Cerebellar nuclear complex (tissue), 1 donor: Measurements from ENCODE around the gene ICA1L.
"Not testable (repeated sequence)": the region's sequence is repeated elsewhere in the genome, so short reads cannot be mapped to it uniquely, and the experiment has no call there.

Experiments
- DNase-seq, 2 experiments: peaks; one replicate each; lab custom pipeline; 2025; lab: John Stamatoyannopoulos, UW

ICA1L gene

DNA sequence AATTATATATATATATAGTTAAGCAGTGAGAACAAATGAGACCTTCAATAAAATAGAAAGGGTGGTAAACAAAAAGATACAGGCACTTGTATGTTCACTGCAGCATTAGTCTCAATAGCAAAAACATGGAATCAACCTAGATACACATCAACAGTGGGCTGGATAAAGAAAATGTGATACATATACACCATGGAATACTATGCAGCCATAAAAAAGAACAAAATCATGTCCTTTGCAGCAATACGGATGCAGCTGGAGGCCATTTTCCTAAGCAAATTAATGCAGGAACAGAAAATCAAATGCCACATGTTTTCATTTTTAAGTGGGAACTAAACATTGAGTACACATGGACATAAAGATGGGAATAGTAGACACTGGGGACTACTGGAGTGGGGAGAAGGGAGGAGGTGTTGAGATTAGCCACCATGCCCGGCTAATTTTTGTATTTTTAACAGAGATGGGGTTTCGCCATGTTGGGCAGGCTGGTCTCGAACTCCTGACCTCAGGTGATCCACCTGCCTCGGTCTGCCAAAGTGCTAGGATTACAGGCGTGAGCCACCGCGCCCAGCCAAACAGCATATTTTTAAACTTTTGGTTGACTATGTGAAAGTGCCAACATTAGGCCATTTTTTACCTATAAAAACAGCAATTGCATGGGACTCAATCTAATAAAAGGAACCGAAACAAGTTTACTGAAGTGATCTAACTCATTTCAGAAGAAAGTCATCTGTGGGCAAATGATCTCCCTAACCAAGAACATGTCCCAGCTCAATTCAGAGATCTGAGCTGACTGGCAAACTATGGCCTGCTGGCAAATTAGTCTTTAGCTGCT is 23.7 kb downstream of the ICA1L start:
- no peak for DNase-seq

DNA sequence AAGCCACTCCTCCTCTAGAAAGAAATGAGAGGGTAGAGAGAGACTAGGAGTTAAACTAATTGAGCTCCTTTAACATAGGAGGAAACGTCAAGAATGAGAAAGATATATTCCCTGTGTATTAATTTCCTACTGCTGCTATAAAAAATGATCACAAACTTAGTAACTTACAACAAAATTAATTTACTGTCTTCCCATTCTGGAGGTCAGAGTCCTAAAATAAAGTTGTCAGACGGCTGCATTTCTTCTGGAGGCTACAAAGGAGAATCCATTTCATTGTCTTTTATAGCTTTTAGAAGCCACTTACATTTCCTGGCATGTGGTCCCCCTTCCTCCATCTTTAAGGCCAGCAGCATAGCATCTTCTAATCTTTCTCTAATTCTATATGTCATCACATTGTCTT is 26.9 kb downstream of the ICA1L start:
- DNase-seq, result no peak

DNA sequence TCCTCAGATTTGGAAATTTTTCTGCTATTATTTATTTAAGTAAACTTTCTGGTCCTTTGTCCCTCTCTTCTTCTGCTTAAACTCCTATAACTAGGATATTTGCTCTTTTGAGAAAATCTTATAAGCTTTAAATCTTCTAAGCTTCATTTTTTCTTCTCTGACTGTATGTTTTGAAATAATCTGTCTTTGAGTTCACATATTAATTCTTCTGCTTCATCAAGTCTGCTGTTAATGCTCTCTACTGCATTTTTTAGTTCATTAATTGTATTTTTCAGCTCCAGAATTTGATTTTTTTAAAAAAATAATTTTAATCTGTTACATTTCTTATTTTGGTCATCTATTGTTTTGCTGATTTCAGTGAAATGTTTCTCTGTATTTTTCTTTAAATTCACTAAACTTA is 28.9 kb downstream of the ICA1L start:
- DNase-seq, result no peak

DNA sequence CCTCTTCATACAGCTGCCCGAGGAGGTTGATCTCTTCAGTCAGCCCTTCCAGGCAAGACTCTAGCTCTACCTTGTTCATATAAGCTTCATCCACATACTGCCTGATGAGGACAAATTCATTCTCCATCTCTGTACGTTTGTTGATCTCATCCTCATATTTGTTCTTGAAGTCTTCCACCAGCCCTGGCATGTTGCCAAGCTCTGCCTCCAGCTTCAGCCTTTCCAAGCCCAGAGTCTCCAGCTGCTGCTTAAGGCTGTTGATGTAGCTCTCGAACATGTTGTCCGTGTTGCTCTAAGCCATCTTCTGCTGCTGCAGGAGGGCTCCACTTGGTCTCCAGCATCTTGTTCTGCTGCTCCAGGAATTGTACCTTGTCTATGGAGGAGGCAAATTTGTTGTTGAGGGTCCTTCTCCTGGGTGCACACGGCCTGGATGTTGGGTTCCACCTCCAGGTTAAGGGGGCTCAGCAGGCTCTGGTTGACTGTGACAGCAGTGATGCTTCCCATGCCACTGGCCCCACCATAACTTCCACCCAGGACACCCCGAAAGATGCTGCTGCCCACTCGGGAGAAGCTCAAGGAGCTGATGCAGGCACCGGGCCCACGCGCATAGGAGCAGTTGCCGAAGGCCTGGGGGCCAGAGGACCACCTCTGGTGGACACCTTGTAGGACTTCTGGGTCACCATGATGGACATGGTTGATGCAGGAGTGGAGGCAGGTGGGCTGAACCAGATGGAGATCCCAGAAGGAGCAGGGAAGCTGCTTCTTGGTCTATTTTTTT is 30.3 kb downstream of the ICA1L start:
- DNase-seq, result no peak

DNA sequence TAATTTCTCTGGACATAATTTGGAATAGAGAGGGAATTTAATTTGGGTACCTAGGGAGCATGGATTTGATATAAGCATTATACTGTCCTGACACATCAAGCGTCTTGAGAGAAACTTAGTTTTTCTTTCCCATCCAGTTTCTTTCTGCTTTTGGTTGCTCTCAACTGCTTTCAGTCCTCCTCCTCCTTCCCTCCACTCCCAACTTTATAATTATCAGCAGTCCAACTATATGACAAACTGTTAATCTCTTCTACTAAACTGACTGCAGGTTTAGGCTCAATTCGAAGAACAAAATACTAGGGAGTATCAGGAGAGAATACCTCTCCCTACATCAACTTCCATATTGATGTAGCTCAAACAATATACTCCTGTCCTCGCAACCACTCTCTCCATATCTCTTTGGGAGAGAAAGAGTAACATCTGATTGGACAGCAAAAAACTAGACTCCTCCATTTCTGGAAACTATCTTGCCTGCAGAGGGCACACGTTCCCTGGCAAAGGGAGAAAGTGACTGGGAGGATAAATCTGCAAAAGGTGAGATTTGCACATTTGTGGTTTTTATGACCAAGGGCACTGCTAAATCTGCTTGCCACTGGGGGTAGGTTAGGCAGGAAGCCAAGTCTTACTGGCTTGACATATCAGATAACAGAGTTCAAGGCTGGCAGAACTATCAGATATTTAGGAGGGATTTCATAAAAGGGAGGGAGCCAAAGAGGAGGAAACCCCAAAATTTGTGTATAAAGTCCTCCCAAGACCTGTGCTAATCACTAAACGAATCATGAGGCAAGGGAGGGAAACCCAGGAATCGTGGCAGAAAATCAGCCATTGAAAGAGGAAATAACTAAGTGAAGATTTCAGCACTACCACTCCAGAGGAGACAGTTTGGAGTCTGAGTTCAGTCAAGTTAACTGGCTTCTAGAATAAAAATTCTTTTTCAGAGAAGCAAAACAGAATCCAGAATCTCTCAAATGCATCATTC is 40.0 kb downstream of the ICA1L start:
- no peak for DNase-seq

DNA sequence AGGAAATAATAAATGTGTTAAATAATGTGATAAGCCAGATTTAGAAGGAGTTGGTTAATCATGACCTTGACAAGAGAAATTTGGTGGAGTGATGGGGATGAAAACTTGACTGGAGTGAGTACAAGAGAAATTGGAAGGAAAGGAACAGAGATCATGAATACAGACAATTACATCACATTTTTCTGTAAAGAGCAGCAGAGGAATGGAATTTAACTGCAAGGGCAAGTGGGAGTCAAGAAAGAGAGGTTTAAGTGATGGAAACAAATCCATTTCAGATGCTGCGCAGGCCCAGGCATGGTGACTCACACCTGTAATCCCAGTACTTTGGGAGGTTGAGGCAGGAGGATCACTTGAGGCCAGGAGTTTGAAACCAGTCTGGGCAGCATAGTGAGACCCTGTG is 46.7 kb downstream of the ICA1L start:
- DNase-seq, result no peak

DNA sequence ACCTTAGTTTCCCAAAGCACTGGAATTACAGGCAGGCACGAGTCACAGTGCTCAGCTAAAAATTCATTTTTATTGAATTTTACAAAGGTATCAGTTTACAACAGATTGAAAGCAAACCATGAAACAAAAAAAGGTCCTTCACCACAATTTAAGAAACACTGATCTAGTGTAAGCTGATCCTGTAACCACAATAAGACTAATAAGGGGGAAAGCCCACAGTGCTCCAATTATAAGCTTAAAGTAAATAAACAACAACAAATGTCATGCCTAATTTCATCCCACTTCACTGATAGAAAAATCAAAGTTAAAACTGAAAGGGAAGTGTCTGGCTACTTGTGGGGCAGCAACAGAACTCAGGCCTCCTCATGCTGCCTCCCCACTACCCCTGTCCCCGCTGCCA is 49.2 kb downstream of the ICA1L start:
- no peak for DNase-seq

DNA sequence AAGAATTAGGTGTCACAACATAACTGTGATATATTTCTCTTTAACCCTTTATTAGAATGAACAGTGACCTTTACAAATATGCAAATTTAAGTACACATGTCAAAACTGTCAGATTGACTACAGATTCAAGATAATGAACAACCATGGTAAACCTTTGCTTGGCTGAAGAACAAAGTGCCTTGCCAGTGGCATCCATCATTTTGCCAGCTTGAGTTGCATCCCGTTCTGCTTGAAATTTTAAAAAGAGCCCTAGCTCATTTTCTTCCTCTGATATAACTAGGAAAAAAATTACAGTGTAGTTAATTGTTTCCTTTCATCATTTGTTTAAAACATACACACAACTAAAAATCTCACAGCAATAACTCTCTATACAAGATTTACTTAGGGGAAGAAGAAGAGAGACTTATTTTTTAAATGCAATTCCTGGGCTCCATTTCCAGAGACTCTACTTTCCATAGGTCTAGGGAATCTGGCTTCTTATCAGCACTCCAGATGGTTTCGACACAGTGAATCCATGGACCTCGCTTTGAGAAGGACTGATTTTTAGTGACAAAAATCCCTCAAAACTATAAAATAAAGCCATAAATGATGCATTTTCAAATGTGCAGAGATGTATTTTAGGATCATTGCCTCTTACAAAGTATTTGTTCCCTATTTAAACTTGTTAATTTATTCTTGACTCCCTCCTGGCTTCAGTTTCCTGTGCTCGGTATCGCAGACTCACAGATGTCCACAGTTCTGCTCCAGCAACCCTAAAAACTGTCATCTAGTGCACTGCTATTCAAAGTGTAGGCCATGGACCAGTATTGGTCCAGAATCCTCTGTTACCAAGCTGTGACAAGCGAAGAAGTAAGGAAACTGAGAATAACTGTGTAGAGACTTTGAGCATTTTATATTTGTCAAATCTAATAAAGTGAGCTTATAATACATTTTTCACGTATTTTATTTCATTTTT is 50.1 kb downstream of the ICA1L start:
- DNase-seq, result peak in 1 of 2 experiments; percentile 40

DNA sequence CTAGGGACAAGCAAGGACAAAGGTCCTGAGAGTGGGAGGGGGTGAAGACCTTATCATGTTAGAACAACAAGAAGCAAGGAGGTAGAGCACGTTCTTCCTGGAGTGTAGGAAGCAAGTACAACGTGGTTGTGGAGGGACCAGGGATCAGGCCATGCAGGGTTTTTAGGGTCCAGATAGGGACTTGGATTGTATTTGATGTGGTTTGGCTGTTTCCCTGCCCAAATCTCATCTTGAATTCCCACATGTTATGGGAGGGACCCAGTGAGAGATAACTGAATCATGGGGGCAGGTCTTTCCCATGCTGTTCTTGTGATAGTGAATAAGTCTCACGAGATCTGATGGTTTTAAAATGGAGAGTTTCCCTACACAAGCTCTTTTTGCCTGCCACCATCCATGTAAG is 53.2 kb downstream of the ICA1L start:
- no peak for DNase-seq

DNA sequence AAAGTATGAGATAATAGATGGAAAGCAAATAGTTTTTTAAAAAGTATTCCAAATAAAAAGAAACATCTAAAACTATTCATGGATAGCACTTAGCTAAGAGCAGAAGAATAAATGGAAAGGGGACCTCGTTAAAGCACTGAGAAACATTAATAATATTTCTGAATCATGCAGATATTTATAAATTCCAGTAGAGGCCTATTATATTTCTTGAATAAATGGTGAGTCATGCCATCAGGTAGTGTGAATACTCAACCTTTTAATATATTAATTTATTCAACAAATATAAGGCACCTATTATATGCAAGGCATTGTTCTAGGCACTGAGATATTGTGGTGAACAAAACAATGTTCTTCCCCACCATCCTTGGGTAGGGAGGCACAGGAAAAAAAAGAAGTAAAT is 53.8 kb downstream of the ICA1L start:
- DNase-seq, result no peak

DNA sequence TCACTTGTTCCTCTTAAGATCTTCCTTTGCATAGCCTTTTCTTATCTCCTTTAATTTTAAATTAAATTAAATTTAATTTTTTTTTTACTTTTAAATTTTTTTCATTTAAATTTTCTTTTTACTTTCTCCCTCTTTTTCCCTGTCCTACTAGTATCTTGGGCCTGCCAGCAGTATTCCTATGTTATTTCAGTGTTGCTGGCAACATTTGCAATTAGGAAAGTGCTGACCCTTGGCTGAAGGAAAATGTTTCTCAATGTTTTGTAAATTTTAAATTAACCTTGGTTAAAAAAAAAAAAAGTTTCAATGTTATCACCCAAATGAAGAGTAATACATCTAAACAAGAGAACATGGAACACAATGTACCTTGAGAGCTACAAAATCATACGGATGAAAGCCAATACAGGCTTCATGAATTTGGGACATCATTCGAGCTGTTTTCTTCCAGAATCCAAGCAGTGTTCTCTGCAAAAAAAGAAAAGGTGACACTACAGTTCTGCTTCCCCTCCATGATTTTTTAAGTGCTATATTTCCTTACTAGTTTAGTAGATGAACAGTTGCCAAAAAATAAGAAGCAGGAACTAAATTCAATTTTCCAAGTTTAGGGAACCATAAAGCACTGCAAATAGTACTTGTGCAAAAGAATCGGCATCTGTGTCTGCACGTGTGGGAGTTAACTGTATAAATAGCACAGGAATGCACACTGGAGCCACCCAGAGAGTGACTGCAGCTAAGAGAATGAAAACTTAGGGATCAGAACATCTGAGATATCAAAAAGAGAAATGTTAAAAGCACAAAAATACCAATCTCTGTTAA is 55.8 kb downstream of the ICA1L start:
- DNase-seq, result no peak

DNA sequence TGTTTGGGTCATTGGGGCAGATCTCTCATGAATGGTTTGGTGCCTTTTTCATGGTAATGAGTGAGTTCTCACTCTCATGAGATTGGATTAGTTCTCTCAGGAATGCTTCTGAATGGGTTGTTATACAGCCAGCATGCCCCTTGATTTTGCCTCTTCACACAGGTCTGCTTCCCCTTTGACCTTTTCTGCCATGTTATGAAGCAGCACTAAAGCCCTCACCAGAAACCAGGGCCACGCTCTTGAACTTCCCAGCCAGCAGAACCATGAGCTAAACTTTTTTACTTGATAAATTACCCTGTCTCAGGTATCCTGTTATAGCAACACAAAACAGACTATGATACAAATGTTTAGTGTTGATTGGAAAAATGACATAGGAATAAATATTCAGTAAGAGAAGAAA is 57.3 kb downstream of the ICA1L start:
- no peak for DNase-seq

DNA sequence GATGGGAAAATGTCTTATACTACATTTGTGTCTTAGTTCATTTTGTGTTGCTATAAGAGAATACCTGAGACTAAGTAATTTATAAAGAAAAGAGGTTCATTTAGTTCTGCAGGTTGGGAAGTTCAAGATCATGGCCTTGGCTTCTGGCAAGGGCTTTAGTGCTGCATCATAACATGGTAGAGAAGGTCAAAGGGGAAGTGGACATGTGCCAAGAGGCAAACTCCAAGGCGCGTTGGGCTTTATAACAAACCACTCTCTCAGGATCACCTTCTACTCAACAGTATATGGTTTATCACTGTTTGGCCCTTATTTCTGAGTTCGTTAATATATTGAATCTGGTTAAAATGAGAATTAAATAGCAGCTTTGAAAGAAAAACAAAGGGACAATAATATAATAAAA is 58.2 kb downstream of the ICA1L start:
- no peak for DNase-seq

DNA sequence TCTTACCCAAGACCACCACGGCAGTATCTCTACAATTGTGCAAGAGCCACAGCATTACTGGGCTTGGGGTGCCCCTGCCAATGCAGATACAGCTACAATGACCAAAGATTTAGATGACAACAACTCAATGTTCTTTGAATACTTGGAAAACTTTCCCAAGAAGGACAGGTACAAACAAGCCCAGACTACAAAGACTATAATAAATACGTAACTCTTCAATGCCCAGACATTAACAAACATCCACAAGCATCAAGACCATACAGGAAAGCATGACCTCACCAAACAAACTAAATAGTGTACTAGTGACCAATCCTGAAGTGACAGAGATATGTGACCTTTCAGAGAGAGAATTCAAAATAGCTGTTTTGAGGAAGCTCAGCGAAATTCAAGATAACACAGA is 62.8 kb downstream of the ICA1L start:
- DNase-seq, result no peak

DNA sequence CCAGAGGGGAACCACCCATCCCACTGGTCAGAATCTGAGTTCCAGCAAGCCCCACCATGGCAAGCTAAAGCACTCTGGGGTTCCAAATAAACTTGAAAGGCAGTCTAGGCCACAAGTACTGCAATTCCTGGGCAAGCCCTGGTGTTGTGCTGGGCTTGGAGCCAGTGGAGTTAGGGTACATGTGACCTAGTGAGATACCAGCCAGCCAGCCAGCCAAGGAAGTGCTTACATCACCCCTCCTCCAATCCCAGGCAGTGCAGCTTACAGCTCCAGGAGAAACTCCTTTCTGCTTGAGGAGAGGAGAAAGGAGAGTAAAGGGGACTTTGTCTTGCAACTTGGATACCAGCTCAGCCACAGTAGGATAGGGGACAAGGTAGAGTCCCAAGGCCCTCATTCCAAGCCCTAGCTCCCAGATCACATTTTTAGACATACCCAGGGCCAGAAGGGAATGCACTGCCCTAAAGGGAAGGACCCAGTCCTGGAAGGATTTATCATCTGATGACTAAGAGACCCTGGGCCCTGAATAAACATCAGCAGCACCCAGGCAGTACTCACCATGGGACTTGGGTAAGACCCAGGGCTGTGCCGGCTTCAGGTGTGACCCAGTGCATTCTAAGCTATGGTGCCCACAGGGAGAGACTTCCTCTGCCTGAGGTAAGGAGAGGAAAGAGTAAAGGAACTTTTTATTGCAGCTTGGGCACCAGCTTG is 64.0 kb downstream of the ICA1L start:
- DNase-seq, result not testable (repeated sequence)

DNA sequence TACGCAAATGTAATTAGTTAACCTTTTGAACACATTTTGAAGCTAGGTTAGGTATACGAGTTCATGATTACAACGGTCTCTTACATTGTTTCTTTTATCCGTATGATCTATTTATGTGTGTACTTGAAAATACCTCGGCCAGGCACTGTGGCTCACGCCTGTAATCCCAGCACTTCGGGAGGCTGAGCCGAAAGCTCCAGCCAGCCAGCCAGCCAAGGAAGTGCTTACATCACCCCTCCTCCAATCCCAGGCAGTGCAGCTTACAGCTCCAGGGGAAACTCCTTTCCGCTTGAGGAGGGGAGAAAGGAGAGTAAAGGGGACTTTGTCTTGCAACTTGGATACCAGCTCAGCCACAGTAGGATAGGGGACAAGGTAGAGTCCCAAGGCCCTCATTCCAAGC is 65.7 kb downstream of the ICA1L start:
- DNase-seq, result not testable (repeated sequence)

DNA sequence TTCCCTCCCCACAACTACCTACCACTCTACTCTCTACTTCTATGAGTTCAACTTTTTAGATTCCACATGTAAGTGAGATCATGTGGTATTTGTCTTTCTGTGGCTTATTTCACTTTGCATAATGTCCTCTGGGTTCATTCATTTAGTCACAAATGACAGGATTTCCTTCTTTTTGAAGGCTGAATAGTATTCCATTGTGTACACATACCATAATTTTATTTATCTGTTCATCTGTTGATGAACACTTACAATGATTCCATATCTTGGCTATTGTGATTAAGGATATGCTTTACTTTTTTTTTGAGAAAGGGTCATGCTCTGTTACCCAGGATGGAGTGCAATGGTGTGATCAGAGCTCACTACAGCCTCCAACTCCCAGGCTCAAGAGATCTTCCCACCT is 73.6 kb downstream of the ICA1L start:
- DNase-seq, result no peak

DNA sequence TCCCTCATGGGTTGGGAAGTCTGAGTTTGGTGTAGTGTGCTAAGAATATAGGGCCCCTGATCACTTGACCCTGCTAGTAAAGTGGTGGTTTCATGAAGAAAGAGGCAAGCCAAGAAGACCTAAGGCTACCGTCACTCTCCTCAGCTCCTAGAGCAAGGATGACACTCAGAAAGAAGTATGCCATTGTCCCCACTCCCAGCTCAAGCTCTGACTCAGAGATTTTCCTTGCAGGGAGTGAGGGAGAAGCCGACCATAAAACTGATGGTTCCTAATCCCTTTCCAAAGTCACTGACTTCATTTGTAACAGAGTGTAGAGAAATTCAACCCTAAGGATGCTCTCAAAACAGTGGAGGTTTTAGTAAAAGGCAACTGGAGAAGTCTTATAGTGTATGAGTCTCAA is 80.9 kb downstream of the ICA1L start:
- no peak for DNase-seq

DNA sequence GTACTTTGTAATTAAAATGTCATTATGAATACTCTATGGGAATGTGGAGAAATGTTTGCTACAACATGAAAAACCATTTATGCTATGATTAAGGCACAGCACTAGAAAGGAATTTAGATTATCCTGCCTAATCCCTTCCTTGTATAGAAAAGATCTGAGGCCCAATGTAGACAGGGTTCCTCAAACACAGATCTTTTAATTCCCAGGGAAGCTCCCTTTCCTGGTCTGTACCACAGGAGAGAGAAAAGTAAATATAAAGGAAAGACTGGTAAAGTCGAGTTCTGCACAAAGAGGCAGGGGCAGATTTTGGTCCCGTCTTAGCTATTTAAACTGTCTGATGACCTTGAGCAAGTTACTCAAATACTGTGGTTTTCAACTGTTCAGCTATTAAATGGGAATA is 84.7 kb downstream of the ICA1L start:
- DNase-seq, result no peak
